GM19324 (cell line): Measurements from ENCODE around the gene PHB1.
"Not testable (repeated sequence)": the region's sequence is repeated elsewhere in the genome, so short reads cannot be mapped to it uniquely, and the experiment has no call there.

Source experiments
- ATAC-seq: cut with Tn5 transposase; IDR thresholded peaks from one replicate; pipeline ENCODE4 v1.9.1; 2021; ENCODE audit warnings: mild to moderate bottlenecking, moderate library complexity; ENCODE audit not compliant: unreplicated experiment, low FRiP score

PHB1 gene

GRCh38 chr17:49381793-49382192, 32.9 kb downstream of the PHB1 start:
- no peak for ATAC-seq

GRCh38 chr17:49381033-49381432, 33.6 kb downstream of the PHB1 start:
- ATAC-seq = no peak

GRCh38 chr17:49379926-49380325, 34.8 kb downstream of the PHB1 start:
- ATAC-seq = no peak

GRCh38 chr17:49378311-49378710, 36.4 kb downstream of the PHB1 start:
- no peak for ATAC-seq

DNA sequence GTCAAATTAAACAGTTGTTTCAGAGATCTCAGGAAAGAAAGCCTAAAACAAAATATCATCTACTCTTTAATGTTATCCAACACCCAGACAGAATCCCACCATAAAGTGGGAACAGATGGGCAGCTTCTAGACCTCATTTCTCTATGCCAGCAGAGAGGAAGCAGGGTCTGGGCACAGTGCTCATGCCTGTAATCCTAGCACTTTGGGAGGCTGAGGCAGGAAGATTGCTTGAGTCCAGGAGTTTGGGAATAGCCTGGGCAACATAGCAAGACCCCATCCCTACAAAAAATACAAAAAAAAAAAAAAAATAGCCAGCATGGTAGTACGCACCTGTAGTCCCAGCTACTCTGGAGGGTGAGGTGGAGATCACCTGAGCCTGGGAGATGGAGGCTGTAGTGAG, 39.1 kb downstream of the PHB1 start:
- ATAC-seq = no peak

DNA sequence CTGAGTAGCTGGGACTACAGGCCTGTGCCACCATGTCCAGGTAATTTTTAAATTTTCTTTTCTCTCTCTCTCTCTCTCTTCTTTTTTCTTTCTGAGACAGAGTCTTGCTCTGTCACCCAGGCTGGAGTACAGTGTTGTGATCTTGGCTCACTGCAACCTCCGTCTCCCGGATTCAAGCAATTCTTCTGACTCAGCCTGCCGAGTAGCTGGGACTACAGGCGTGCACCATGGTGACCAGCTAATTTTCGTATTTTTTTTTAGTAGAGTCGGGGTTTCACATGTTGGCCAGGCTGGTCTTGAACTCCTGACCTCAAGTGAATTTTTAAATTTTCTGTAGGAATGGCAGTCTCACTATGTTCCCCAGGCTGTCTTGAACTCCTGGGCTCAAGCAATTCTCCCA, 41.6 kb downstream of the PHB1 start:
- no peak for ATAC-seq

GRCh38 chr17:49372425-49372824, 42.3 kb downstream of the PHB1 start:
- no peak for ATAC-seq

- no peak for ATAC-seq
These were observed 43.5 kb downstream of the PHB1 start for GRCh38 chr17:49370971-49371834.

DNA sequence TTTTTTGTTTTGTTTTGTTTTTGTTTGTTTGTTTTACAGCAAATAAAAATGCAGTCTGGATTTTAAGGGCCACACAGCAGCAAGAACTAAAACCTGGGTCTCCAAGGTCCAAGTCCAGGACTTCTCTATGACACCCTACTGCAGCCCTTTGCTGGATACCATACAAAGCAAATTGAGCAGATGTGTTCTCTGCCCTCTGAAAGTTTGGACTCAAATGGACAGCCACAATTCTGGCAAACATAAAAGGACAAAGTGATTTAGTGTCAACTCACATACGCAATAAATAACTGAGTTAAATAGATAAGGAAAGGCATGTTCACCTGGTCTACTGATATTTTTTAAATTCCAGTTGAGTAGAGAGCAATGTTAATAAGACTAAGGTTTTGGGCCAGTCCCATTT, 44.9 kb downstream of the PHB1 start:
- no peak for ATAC-seq

- ATAC-seq = no peak
These were observed 45.6 kb downstream of the PHB1 start for GRCh38 chr17:49369089-49369488.

DNA sequence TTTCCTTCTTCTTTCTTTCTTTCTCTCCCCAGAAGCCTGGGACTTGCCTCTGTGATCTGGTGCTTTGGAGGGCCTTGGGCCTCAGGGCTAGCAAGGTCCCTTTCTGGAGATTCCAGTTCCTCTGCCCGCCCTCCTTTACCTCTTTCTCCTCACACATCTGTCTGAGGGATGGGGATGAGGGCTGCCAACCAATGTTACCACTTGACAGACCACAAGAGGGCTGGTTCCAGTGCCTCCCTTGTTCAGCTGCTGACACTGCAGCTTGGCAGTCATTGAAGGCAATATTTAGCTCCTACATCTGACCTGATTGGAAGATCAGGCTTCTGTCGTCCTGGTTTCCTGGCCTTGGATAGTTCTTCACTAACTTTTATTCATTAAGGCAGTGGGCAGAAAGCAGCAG, 49.0 kb downstream of the PHB1 start:
- ATAC-seq = no peak

GRCh38 chr17:49365126-49365525, 49.6 kb downstream of the PHB1 start:
- ATAC-seq = not testable (repeated sequence)

GRCh38 chr17:49364119-49364518, 50.6 kb downstream of the PHB1 start:
- no peak for ATAC-seq

- ATAC-seq = no peak
These were observed 51.4 kb downstream of the PHB1 start for GRCh38 chr17:49363251-49363650.

- no peak for ATAC-seq
These were observed 52.0 kb downstream of the PHB1 start for GRCh38 chr17:49362723-49363117.

GRCh38 chr17:49361902-49362722, 52.6 kb downstream of the PHB1 start, which contains the start of gene ZNF652:
Gene ZNF652, minus strand, starts transcription at chr17:49362250. Its CDS starts 44,525 bp downstream, at chr17:49317725.
- ATAC-seq = peak; percentile 72

DNA sequence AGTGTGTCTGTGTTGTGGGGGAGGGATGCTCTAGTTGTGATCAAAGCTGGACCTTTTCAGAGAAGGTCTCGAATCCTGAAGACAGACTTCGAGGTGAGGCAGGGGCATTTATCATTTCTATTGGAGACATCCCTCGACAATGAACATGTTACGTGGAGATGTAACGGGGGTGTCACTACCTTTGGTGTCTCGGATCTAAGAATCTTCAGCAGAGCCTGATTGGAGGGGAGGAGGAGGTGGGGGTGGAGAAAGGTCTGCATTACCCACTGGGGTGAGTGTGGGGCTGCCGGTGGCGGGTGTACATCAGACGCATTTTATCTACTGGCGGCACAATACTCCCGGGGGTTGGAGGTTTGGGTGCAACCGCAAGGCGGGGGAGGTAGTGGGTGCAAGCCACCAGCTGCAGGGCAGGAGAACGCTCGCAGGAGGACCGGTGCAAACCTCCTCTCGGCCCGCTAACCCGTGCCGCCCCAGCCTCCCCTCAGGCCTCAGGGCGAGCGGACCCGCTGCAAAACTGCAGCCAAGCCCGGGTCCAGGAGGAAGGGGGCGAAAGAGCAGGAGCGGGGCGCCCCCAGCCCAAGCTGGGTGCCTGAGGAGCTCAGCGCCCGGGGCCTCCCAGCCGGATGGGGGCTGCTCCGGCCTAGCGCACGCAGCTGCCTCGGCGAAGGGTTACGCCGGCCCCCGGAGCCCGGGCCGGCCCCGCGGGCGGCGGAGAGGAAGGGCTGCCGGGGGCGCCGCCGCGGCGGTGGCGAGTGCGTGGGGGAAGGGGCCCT, 53.4 kb downstream of the PHB1 start:
- peak; percentile 27 for ATAC-seq

DNA sequence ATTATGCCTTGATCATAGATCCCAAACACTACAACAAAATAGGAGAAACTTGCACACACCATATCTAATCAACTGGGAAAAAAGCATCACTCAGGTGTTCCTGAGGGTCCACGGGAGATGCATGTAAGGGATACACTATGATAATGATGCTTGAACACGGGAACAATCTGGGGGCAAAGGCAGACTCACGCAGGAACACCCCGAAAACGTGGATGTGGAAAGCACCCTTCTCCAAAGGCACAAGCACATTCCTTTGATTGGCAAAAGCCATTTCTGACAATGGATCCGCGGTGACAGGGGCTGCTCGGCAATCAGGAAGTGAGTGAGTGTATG, 53.9 kb downstream of the PHB1 start:
- ATAC-seq = no peak

GRCh38 chr17:49359990-49360795, 54.5 kb downstream of the PHB1 start:
- ATAC-seq = no peak

- ATAC-seq = no peak
These were observed 55.9 kb downstream of the PHB1 start for GRCh38 chr17:49358641-49359247.
